HG03175 (cell line): Measurements from ENCODE around the gene TRIM52.
A peak's percentile ranks its signal among the peaks of the same experiment; 100 is the strongest.

Source experiments
- ATAC-seq: cut with Tn5 transposase; IDR thresholded peaks from one replicate; pipeline ENCODE4 v1.9.1; 2021; ENCODE audit warnings: mild to moderate bottlenecking, moderate library complexity; ENCODE audit not compliant: unreplicated experiment

The TRIM52 gene

GRCh38 chr5:181233801-181234454 lies 27.0 kb downstream of the TRIM52 start:
- no peak for ATAC-seq

GRCh38 chr5:181233088-181233800 lies 27.7 kb downstream of the TRIM52 start:
- ATAC-seq, result no peak

GRCh38 chr5:181232593-181232992 lies 28.4 kb downstream of the TRIM52 start:
- ATAC-seq, result no peak

GRCh38 chr5:181231432-181231831 lies 29.5 kb downstream of the TRIM52 start:
- no peak for ATAC-seq

- no peak for ATAC-seq
Observed at GRCh38 chr5:181230551-181230950, 30.4 kb downstream of the TRIM52 start.

- no peak for ATAC-seq
Observed at GRCh38 chr5:181229996-181230395, 30.9 kb downstream of the TRIM52 start.

- no peak for ATAC-seq
Observed at GRCh38 chr5:181224390-181225229, 36.3 kb downstream of the TRIM52 start.

GRCh38 chr5:181223729-181224389 lies 37.1 kb downstream of the TRIM52 start:
- ATAC-seq, result peak; percentile 0

- peak; percentile 68 for ATAC-seq
Observed at GRCh38 chr5:181223058-181223728, 37.8 kb downstream of the TRIM52 start, which contains the start of gene TRIM41. Gene TRIM41 (plus strand): TSS chr5:181223281. CDS start chr5:181224000, 719 bp downstream.

GRCh38 chr5:181222630-181223057 lies 38.3 kb downstream of the TRIM52 start:
- peak; percentile 1 for ATAC-seq

- ATAC-seq, result peak; percentile 26
Observed at GRCh38 chr5:181221792-181222629, 38.9 kb downstream of the TRIM52 start.

- ATAC-seq, result no peak
Observed at GRCh38 chr5:181221105-181221791, 39.7 kb downstream of the TRIM52 start.

GRCh38 chr5:181220178-181220515 lies 40.8 kb downstream of the TRIM52 start:
- ATAC-seq, result no peak

- no peak for ATAC-seq
Observed at GRCh38 chr5:181219262-181220177, 41.4 kb downstream of the TRIM52 start.

- ATAC-seq, result no peak
Observed at GRCh38 chr5:181218795-181219124, 42.2 kb downstream of the TRIM52 start.

GRCh38 chr5:181217803-181218062 lies 43.2 kb downstream of the TRIM52 start:
- peak; percentile 18 for ATAC-seq

- ATAC-seq, result peak; percentile 26
Observed at GRCh38 chr5:181217111-181217802, 43.7 kb downstream of the TRIM52 start.
